GM18517 (cell line): ENCODE results near the gene LSM14A.
A peak's percentile ranks its signal among the peaks of the same experiment; 100 is the strongest.
"Not testable (repeated sequence)": the region's sequence is repeated elsewhere in the genome, so short reads cannot be mapped to it uniquely, and the experiment has no call there.

Experiments used
- ATAC-seq: cut with Tn5 transposase; IDR thresholded peaks from one replicate; pipeline ENCODE4 v1.9.1; 2021; ENCODE audit warnings: mild to moderate bottlenecking, moderate library complexity; ENCODE audit not compliant: unreplicated experiment

LSM14A gene

GRCh38 chr19:34171877-34172660 is at the start of gene LSM14A:
LSM14A (plus strand) TSS chr19:34172504; CDS start chr19:34172643, 139 bp downstream.
- peak; percentile 56 for ATAC-seq

GRCh38 chr19:34124828-34125227 is 47.5 kb upstream of the LSM14A start:
- ATAC-seq: no peak

- no peak for ATAC-seq
Observed at GRCh38 chr19:34126966-34127365, 45.3 kb upstream of the LSM14A start.

- no peak for ATAC-seq
Observed at GRCh38 chr19:34127684-34128189, 44.6 kb upstream of the LSM14A start.

GRCh38 chr19:34128558-34129250 is 43.6 kb upstream of the LSM14A start:
- no peak for ATAC-seq

- ATAC-seq: no peak
Observed at GRCh38 chr19:34131100-34131499, 41.2 kb upstream of the LSM14A start.

GRCh38 chr19:34132145-34132544 is 40.2 kb upstream of the LSM14A start:
- ATAC-seq: not testable (repeated sequence)

- not testable (repeated sequence) for ATAC-seq
Observed at GRCh38 chr19:34132706-34133105, 39.6 kb upstream of the LSM14A start.

- ATAC-seq: peak; percentile 88
Observed at GRCh38 chr19:34134190-34135053, 37.9 kb upstream of the LSM14A start.

- ATAC-seq: no peak
Observed at GRCh38 chr19:34135054-34135800, 37.1 kb upstream of the LSM14A start.

GRCh38 chr19:34135821-34136611 is 36.3 kb upstream of the LSM14A start:
- ATAC-seq: no peak

- no peak for ATAC-seq
Observed at GRCh38 chr19:34141025-34141424, 31.3 kb upstream of the LSM14A start.

- no peak for ATAC-seq
Observed at GRCh38 chr19:34142440-34142839, 29.9 kb upstream of the LSM14A start.

- ATAC-seq: no peak
Observed at GRCh38 chr19:34145741-34146202, 26.5 kb upstream of the LSM14A start.

GRCh38 chr19:34148658-34149185 is 23.6 kb upstream of the LSM14A start:
- no peak for ATAC-seq

- ATAC-seq: no peak
Observed at GRCh38 chr19:34149873-34150272, 22.4 kb upstream of the LSM14A start.

- no peak for ATAC-seq
Observed at GRCh38 chr19:34150558-34150957, 21.7 kb upstream of the LSM14A start.

GRCh38 chr19:34151439-34151838 is 20.9 kb upstream of the LSM14A start:
- no peak for ATAC-seq

GRCh38 chr19:34154401-34154800 is 17.9 kb upstream of the LSM14A start:
- no peak for ATAC-seq
